ENCODE data around the gene GRID2.

- TF ChIP-seq JUND (IDR thresholded peaks at IDR 0.05) (no peak), CTCF (IDR thresholded peaks at IDR 0.05) (no peak), SMC3 (IDR thresholded peaks at IDR 0.05; ENCODE audit: low read depth, low read length) (no peak), TCF12 (IDR thresholded peaks at IDR 0.05) (no peak), EZH2phosphoT487 (IDR thresholded peaks at IDR 0.05; ENCODE audit: borderline replicate concordance, low read depth) (no peak), RCOR1 (IDR thresholded peaks at IDR 0.05; ENCODE audit: low read length) (no peak), CHD2 (IDR thresholded peaks at IDR 0.05; ENCODE audit: low read length, partially characterized antibody) (no peak)
These were observed 152.2 kb downstream of the GRID2 start for GRCh38 chr4:92455951-92456350.

Data from SK-N-SH (cell line).